Testis (tissue), 3 donors: Measurements from ENCODE around the gene RNF183. TPM values are rescaled to one million over a fixed set of nuclear protein-coding genes. Genes with fewer than 3 reads are reported as not detected.

Source experiments
- DNase-seq: peaks from one replicate; pipeline ENCODE4 v3.0.0-alpha.2; 2019
- H3K27ac ChIP-seq, 2 donors: fragments of 200-600 bp; sonication (generic); one replicate each; pipeline ENCODE4 v1.5.1; 2019
- H3K27me3 ChIP-seq: fragments of 200-600 bp; sonication (generic); one replicate; pipeline ENCODE4 v1.5.1; 2019
- H3K36me3 ChIP-seq: fragments of 200-600 bp; sonication (generic); one replicate; pipeline ENCODE4 v1.5.1; 2017; ENCODE audit warnings: low read depth; ENCODE audit errors: missing control alignments
- H3K4me1 ChIP-seq: fragments of 200-600 bp; sonication (generic); one replicate; pipeline ENCODE4 v1.5.1; 2019
- H3K4me3 ChIP-seq, 2 donors: fragments of 200-600 bp; sonication (generic); one replicate each; pipeline ENCODE4 v1.5.1; 2017 to 2019
- H3K9me3 ChIP-seq: fragments of 200-600 bp; sonication (generic); one replicate; pipeline ENCODE4 v1.5.1; 2017
- POLR2A ChIP-seq: fragments of 450-650 bp; IDR thresholded peaks from one replicate; pipeline ENCODE4 v1.6.1; 2017; ENCODE audit warnings: antibody characterized with exemption, mild to moderate bottlenecking, moderate library complexity
- whole genome bisulfite sequencing, 2 donors: methylation state at CpG; one replicate each; pipeline ENCODE4 v1.1.5; 2018; 5-methylcytosine and 5-hydroxymethylcytosine counted together
- intact Hi-C: fragments of 100-400 bp; cut with DNase I; formaldehyde crosslinking; loops from one replicate; pipeline ENCODE4 v1.15.1; 2023; ENCODE audit warnings: low total_unique reads
- polyA plus RNA-seq: library from polyadenylated mRNA; stranded (reverse); fragments of 350-450 nt; fragmentation: Illumina TruSeq; extraction: RNeasy Lipid Tissue Mini Kit (QIAGEN cat#74804); gene quantifications from one replicate; pipeline ENCODE4 v1.2.3, GENCODE V29; 2014; ENCODE audit warnings: low read depth, low replicate concordance; ENCODE audit not compliant: insufficient read depth
- total RNA-seq, 2 donors: library from RNA; depleted of rRNA; stranded (reverse); fragments of >200 nt; gene quantifications; one replicate each; pipeline ENCODE4 v1.2.3, GENCODE V29; 2016
- TF ChIP-seq, protein P1 (sequence below), 3 experiments: fragments of 450-650 bp in 2 of 3; fragments of 200-600 bp in 1 of 3; sonication (generic) in 1 of 3; IDR thresholded peaks; one replicate each; pipeline ENCODE4 v1.5.1; 2016 to 2019; ENCODE audit warnings: antibody characterized with exemption in 3 of 3, mild to moderate bottlenecking in 2 of 3, moderate library complexity in 1 of 3

The RNF183 gene
- total and polyA plus RNA-seq, 3 donors from 2014 or later, result 1.7 to 7.5 (median 1.9) TPM

DNA sequence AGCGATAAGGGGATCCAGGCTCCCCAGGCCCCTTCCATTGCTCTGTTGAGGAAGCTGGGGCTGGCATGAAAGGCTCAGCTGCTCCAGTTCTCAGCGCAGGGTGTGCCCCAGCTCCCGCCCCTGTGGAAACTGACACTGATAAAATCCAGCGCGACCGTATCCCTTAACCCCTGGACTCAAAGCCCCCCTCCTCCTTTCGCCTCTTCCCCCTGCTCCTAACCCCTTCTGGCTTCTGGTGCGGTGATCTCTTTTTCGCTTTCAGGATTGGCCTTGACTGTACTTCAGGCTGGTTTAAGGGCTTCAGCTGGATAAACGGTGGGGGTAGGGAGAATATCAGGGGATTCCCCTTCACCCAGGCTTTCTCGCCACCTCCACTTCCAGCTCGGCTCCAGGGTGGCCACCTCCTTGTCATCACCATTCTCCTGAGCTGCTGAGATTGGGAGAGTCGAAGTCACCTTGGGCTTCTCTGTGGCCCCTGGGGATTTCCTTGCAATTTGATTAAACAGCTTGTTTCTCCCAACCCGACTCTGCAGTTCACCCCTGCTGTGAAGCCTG, 47.0 kb upstream of the RNF183 start:
- no peaks in the 10 kb centered on the region for H3K36me3 ChIP-seq
- peak; percentile 13 for DNase-seq
- WGBS, 2 donors, result 5 to 10% methylated on average over 14 of the region's 14 CpGs
- peaks cover 16% of the 10 kb centered on the region for H3K4me1 ChIP-seq
- H3K9me3 ChIP-seq, result no peaks in the 10 kb centered on the region
- H3K4me3 ChIP-seq, result peak overlapping the region; percentile 51 to 54
- no peak overlapping the region for H3K27ac ChIP-seq
- intact Hi-C loops, result no loop called here
- TF ChIP-seq, protein P1, sequence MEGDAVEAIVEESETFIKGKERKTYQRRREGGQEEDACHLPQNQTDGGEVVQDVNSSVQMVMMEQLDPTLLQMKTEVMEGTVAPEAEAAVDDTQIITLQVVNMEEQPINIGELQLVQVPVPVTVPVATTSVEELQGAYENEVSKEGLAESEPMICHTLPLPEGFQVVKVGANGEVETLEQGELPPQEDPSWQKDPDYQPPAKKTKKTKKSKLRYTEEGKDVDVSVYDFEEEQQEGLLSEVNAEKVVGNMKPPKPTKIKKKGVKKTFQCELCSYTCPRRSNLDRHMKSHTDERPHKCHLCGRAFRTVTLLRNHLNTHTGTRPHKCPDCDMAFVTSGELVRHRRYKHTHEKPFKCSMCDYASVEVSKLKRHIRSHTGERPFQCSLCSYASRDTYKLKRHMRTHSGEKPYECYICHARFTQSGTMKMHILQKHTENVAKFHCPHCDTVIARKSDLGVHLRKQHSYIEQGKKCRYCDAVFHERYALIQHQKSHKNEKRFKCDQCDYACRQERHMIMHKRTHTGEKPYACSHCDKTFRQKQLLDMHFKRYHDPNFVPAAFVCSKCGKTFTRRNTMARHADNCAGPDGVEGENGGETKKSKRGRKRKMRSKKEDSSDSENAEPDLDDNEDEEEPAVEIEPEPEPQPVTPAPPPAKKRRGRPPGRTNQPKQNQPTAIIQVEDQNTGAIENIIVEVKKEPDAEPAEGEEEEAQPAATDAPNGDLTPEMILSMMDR (IDR thresholded peaks at IDR 0.05), result no peak
- TF ChIP-seq POLR2A, result no peak
- no peaks in the 10 kb centered on the region for H3K27me3 ChIP-seq

DNA sequence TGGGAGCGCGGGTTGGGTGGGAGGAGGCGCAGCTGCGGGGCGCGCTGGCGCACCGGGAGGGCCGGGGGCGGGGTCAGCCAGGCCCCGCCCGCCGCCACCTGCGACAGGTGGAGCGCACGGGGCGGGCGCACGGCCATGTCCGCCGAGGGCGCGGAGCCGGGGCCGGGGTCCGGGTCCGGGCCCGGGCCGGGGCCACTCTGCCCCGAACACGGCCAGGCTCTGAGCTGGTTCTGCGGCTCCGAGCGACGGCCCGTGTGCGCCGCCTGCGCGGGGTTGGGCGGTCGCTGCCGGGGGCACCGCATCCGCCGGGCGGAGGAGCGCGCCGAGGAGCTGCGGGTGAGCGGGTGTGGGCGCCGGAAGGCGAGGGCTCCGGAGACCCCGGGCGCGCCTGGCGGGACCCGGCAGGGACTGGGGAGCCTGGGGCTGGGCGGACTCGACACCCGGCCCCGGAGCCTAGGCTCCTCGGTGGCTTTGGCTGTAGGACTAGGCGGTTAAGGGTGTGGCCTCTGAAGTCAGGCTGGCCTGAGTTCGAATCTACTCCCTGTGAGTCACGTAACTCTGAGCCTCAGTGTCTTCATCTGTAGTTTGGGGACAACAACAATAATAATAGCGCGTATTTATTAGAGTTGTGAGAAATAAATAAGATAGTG, 46.4 kb upstream of the RNF183 start, which contains the start of gene BSPRY:
Gene BSPRY, plus strand, starts transcription at position 97 of the 650 bp plus-strand sequence. Its CDS starts 39 bp downstream, at position 136.
- peaks cover 16% of the 10 kb centered on the region for H3K4me1 ChIP-seq
- no peaks in the 10 kb centered on the region for H3K27me3 ChIP-seq
- H3K9me3 ChIP-seq, result no peaks in the 10 kb centered on the region
- DNase-seq, result peak; percentile 58
- 0 to 7% methylated on average over 11 to 45 of the region's 71 CpGs for WGBS, 2 donors
- peak within 1 kb of the TSS; percentile 51 to 54 for H3K4me3 ChIP-seq
- intact Hi-C loops, result no loop called here
- no peak within 1 kb of the TSS for H3K27ac ChIP-seq
- TF ChIP-seq, protein P1 (IDR thresholded peaks at IDR 0.05), result no peak
- no peak for TF ChIP-seq POLR2A
- no peaks in the 10 kb centered on the region for H3K36me3 ChIP-seq

DNA sequence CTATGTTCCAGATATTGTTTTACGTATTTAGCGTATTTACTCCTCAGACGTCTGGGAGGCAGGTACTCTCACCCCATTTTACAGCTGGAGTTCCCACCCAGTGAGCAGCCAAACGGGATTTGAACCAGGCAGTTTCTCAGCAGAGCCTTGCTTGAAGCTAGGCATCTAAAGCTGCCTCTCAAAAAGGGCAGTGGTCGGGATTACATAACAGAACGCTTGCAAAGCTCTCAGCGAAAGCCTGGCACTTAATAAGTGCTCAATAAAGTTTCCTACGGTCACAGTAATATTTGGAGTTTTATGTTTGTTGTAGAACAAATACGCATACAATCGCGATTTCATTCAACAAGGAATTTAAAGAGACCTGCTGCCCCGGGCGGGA, 45.9 kb upstream of the RNF183 start:
- no peak overlapping the region for H3K27ac ChIP-seq
- peak overlapping the region; percentile 20 to 51 for H3K4me3 ChIP-seq
- H3K27me3 ChIP-seq, result no peaks in the 10 kb centered on the region
- intact Hi-C loops, result no loop called here
- TF ChIP-seq, protein P1 (IDR thresholded peaks at IDR 0.05), result no peak
- no peak for TF ChIP-seq POLR2A
- no peak for DNase-seq
- no peaks in the 10 kb centered on the region for H3K9me3 ChIP-seq
- 17 to 21% methylated on average over 13 of the region's 13 CpGs for WGBS, 2 donors
- no peaks in the 10 kb centered on the region for H3K36me3 ChIP-seq
- H3K4me1 ChIP-seq, result peaks cover 18% of the 10 kb centered on the region

- Histone ChIP-seq H3K4me1 (peaks cover 23% of the 10 kb centered on the region), H3K4me3 (no peak overlapping the region), H3K27me3 (no peaks in the 10 kb centered on the region), H3K36me3 (no peaks in the 10 kb centered on the region), H3K9me3 (no peaks in the 10 kb centered on the region), H3K27ac (no peak overlapping the region)
- TF ChIP-seq, protein P1 (IDR thresholded peaks at IDR 0.05), result no peak
- TF ChIP-seq POLR2A, result no peak
- intact Hi-C loops, result no loop called here
- whole genome bisulfite sequencing, 2 donors, result 81 to 82% methylated on average over 3 of the region's 3 CpGs
- DNase-seq, result no peak
Measured at GRCh38 chr9:113348437-113348836, 45.3 kb upstream of the RNF183 start.
